B cell (primary cell): ENCODE data around the gene NOXO1. TPM values are rescaled to one million over a fixed set of nuclear protein-coding genes. Genes with fewer than 3 reads are reported as not detected.

ENCODE experiments used
- ATAC-seq: fragments of 200-7000 bp; cut with Tn5 transposase; one replicate; pipeline ENCODE4 v1.10.0; 2021; ENCODE audit warnings: low read depth, mild to moderate bottlenecking, moderate number of reproducible peaks, moderate library complexity
- CTCF ChIA-PET: fragments of 350-600 bp; sonication (Branson Sonifier 250); formaldehyde crosslinking; loops from one replicate; lab custom pipeline; 2021; ENCODE audit warnings: antibody characterized with exemption, inconsistent platforms; lab: Charles Lee
- POLR2A ChIA-PET: fragments of 350-600 bp; sonication (Branson Sonifier 250); formaldehyde crosslinking; loops from one replicate; lab custom pipeline; 2021; ENCODE audit warnings: antibody characterized with exemption; lab: Charles Lee
- DNase-seq: peaks from one replicate; pipeline ENCODE4 v3.0.0; 2013
- H2AFZ ChIP-seq: 2 replicates; pipeline ENCODE4 v1.6.1; 2012; ENCODE audit warnings: mild to moderate bottlenecking, low read depth, low read length; ENCODE audit not compliant: insufficient read depth, poor library complexity, severe bottlenecking
- H3K27ac ChIP-seq, 2 donors: 1 replicate in 1 of 2; 2 replicates in 1 of 2; pipeline ENCODE4 v1.5.1; 2012 to 2013; ENCODE audit warnings: low read length in 2 of 2, mild to moderate bottlenecking in 2 of 2, moderate library complexity in 1 of 2
- H3K27me3 ChIP-seq, 4 experiments: fragments of 200-600 bp in 1 of 4; sonication (generic) in 1 of 4; replicated peaks in 1 of 4; 1 replicate in 2 of 4; 2 replicates in 2 of 4; pipeline versions ENCODE4 v1.6.1 to v1.7.0; 2013 to 2016; ENCODE audit warnings: low read length in 3 of 4, mild to moderate bottlenecking in 2 of 4, mixed read lengths in 1 of 4, moderate library complexity in 1 of 4; ENCODE audit not compliant: insufficient read depth in 4 of 4, control insufficient read depth in 3 of 4; ENCODE audit errors: control extremely low read depth in 1 of 4
- H3K36me3 ChIP-seq, 2 experiments: replicated peaks in 1 of 2; 1 replicate in 1 of 2; 2 replicates in 1 of 2; pipeline versions ENCODE4 v1.6.1 to v1.7.1; 2013; ENCODE audit warnings: low read length in 1 of 2; ENCODE audit not compliant: insufficient read depth in 2 of 2, control insufficient read depth in 1 of 2; ENCODE audit errors: control extremely low read depth in 1 of 2, extremely low read depth in 1 of 2
- H3K4me1 ChIP-seq, 2 donors: fragments of 200-600 bp in 1 of 2; sonication (generic) in 1 of 2; 1 replicate in 1 of 2; 2 replicates in 1 of 2; pipeline versions ENCODE4 v1.5.1 to v1.6.1; 2013 to 2017; ENCODE audit warnings: low read length in 2 of 2; ENCODE audit not compliant: control insufficient read depth in 2 of 2, insufficient read depth in 2 of 2
- H3K4me2 ChIP-seq: replicated peaks from 2 replicates; pipeline ENCODE3; 2012; ENCODE audit warnings: mild to moderate bottlenecking, low read depth, low read length; ENCODE audit not compliant: poor library complexity, severe bottlenecking
- H3K4me3 ChIP-seq, 5 experiments: fragments of 200-600 bp in 1 of 5; sonication (generic) in 1 of 5; 1 replicate in 3 of 5; 2 replicates in 2 of 5; pipeline versions ENCODE4 v1.5.1 to v1.7.0; 2011 to 2016; ENCODE audit warnings: low read length in 4 of 5, mild to moderate bottlenecking in 4 of 5, low read depth in 2 of 5, control low read depth in 1 of 5, moderate library complexity in 1 of 5; ENCODE audit not compliant: insufficient read depth in 1 of 5; ENCODE audit errors: control extremely low read depth in 1 of 5, extremely low read depth in 1 of 5
- H3K79me2 ChIP-seq: fragments of 200-600 bp; sonication (generic); one replicate; pipeline ENCODE4 v1.6.0; 2016; ENCODE audit warnings: low read length; ENCODE audit not compliant: control insufficient read depth, insufficient read depth
- H3K9ac ChIP-seq: fragments of 200-600 bp; sonication (generic); 2 replicates; pipeline ENCODE4 v1.6.1; 2017; ENCODE audit warnings: mild to moderate bottlenecking, low read length, moderate library complexity
- H3K9me3 ChIP-seq, 3 donors: one replicate each; pipeline versions ENCODE4 v1.6.1 to v1.7.1; 2013; ENCODE audit warnings: low read length in 2 of 3; ENCODE audit not compliant: control insufficient read depth in 2 of 3, insufficient read depth in 1 of 3; ENCODE audit errors: control extremely low read depth in 1 of 3
- H4K20me1 ChIP-seq: 2 replicates; pipeline ENCODE4 v1.6.0; 2012; ENCODE audit warnings: mild to moderate bottlenecking, low read length; ENCODE audit not compliant: insufficient read depth, control insufficient read depth, poor library complexity, severe bottlenecking
- H3K27ac Mint-ChIP-seq: one replicate; pipeline ENCODE4 v1.8.0; 2021; ENCODE audit warnings: mixed read lengths
- H3K27me3 Mint-ChIP-seq: one replicate; pipeline ENCODE4 v1.8.0; 2021; ENCODE audit warnings: mixed read lengths
- H3K4me1 Mint-ChIP-seq: one replicate; pipeline ENCODE4 v1.8.0; 2021; ENCODE audit warnings: mixed read lengths
- H3K4me3 Mint-ChIP-seq: one replicate; pipeline ENCODE4 v1.8.0; 2021; ENCODE audit warnings: mixed read lengths
- H3K9me3 Mint-ChIP-seq: one replicate; pipeline ENCODE4 v1.8.0; 2022; ENCODE audit warnings: mixed read lengths; ENCODE audit not compliant: insufficient read depth
- CTCF ChIP-seq: fragments of 200-600 bp; IDR thresholded peaks from one replicate; pipeline ENCODE4 v1.8.0; 2022; ENCODE audit warnings: antibody characterized with exemption, mild to moderate bottlenecking
- EZH2 ChIP-seq: IDR thresholded peaks from 2 replicates; pipeline ENCODE4 v1.6.1; 2012; ENCODE audit warnings: borderline replicate concordance, low read depth, mild to moderate bottlenecking, moderate library complexity, low read length; ENCODE audit not compliant: insufficient read depth, poor library complexity, severe bottlenecking
- WGBS: methylation state at CpG from one replicate; pipeline ENCODE4 v1.1.5; 2013; ENCODE audit warnings: missing lambda C conversion rate; ENCODE audit not compliant: insufficient coverage; 5-methylcytosine and 5-hydroxymethylcytosine counted together
- intact Hi-C: fragments of 100-400 bp; cut with micrococcal nuclease; formaldehyde crosslinking; loops from one replicate; pipeline ENCODE4 v1.10.0; 2022
- polyA plus RNA-seq: library from polyadenylated mRNA; depleted of rRNA; stranded (reverse); fragments of >200 nt; gene quantifications from 2 replicates; pipeline ENCODE4 v1.2.3, GENCODE V29; 2012
- total RNA-seq, 2 donors: library from RNA; stranded (reverse); fragments of 120-200 nt in 1 of 2; gene quantifications; 1 replicate in 1 of 2; 2 replicates in 1 of 2; pipeline versions ENCODE4 v1.2.3 to v1.2.4, GENCODE V29; 2013 to 2022

The NOXO1 gene
- total and polyA plus RNA-seq, 2 donors (not counting 1 experiment from before 2014, with no cell fraction given) = 0.30 to 0.74 TPM

- H3K27ac ChIP-seq = no peak overlapping the region
- peak overlapping the region; percentile 59 for H3K4me2 ChIP-seq
- H2AFZ ChIP-seq = no peak overlapping the region
- peaks cover 86% of the 10 kb centered on the region for H4K20me1 ChIP-seq
- TF ChIP-seq EZH2 = no peak
- TF ChIP-seq CTCF = peak; percentile 93
- no peak overlapping the region for H3K9ac ChIP-seq
- H3K4me1 ChIP-seq = peaks cover 33 to 45% of the 10 kb centered on the region in 2 donors
- Mint-ChIP-seq H3K9me3 (no peaks in the 10 kb centered on the region), H3K27ac (no peak overlapping the region), H3K4me3 (no peak overlapping the region), H3K27me3 (no peaks in the 10 kb centered on the region), H3K4me1 (peaks cover 41% of the 10 kb centered on the region)
- ChIA-PET POLR2A (interaction anchor here (0.6 to 1.5 kb wide), 5 partner anchors 13 to 1952 kb away, joined by 3 to 9 read pairs (median 5); partner anchors contain the start of gene TRAF7), CTCF (interaction anchor here (0.7 to 4.9 kb wide), 17 partner anchors 9 to 1314 kb away, joined by 3 to 46 read pairs (median 5); partner anchors contain the start of genes ECI1, NOXO1, RAB26 and TRAF7)
- H3K27me3 ChIP-seq = no peaks in the 10 kb centered on the region
- ATAC-seq (peak; percentile 99), DNase-seq (peak; percentile 88)
- 46% methylated on average over 34 of the region's 36 CpGs for WGBS
- H3K36me3 ChIP-seq = peaks cover 0 to 45% of the 10 kb centered on the region in 2 experiments
- intact Hi-C loops = no loop called here
- no peak overlapping the region for H3K4me3 ChIP-seq
- H3K79me2 ChIP-seq = peaks cover 68% of the 10 kb centered on the region
- no peaks in the 10 kb centered on the region for H3K9me3 ChIP-seq
These were observed 22.8 kb upstream of the NOXO1 start for GRCh38 chr16:2003827-2004641.
